Endothelial cell of umbilical vein (primary cell): ENCODE results near the gene MED12L.

Source experiments
- CTCF ChIP-seq, 2 donors: IDR thresholded peaks; 1 replicate in 1 of 2; 2 replicates in 1 of 2; pipeline ENCODE4 v1.5.1; 2011; ENCODE audit warnings: low read length in 2 of 2, mild to moderate bottlenecking in 2 of 2, moderate library complexity in 2 of 2, control low read depth in 1 of 2, inconsistent platforms in 1 of 2, low read depth in 1 of 2; ENCODE audit not compliant: insufficient read depth in 1 of 2; ENCODE audit errors: extremely low read depth in 1 of 2
- EZH2 ChIP-seq: IDR thresholded peaks from 2 replicates; pipeline ENCODE4 v1.6.1; 2012; ENCODE audit warnings: borderline replicate concordance, low read depth, mild to moderate bottlenecking, moderate library complexity, low read length, inconsistent platforms; ENCODE audit not compliant: severe bottlenecking
- FOS ChIP-seq: IDR thresholded peaks from 2 replicates; pipeline ENCODE4 v1.6.1; 2011; ENCODE audit warnings: mild to moderate bottlenecking, low read length, moderate library complexity, borderline replicate concordance; ENCODE audit not compliant: insufficient read depth
- JUN ChIP-seq: IDR thresholded peaks from 2 replicates; pipeline ENCODE4 v1.6.1; 2011; ENCODE audit warnings: borderline replicate concordance, low read depth; ENCODE audit not compliant: insufficient read length, insufficient read depth
- MAX ChIP-seq: IDR thresholded peaks from 2 replicates; pipeline ENCODE4 v1.6.1; 2011; ENCODE audit not compliant: insufficient read depth, insufficient read length
- MYC ChIP-seq: IDR thresholded peaks from one replicate; pipeline ENCODE4 v1.6.1; 2011; ENCODE audit warnings: mild to moderate bottlenecking, low read depth, low read length
- POLR2A ChIP-seq: IDR thresholded peaks from 2 replicates; pipeline ENCODE4 v1.6.1; 2012; ENCODE audit warnings: low read depth, mild to moderate bottlenecking, control low read depth, low read length
- POLR2AphosphoS5 ChIP-seq: IDR thresholded peaks from 2 replicates; pipeline ENCODE4 v1.6.1; 2012; ENCODE audit warnings: low read depth, mild to moderate bottlenecking, control low read depth, low read length, moderate library complexity; ENCODE audit not compliant: insufficient read depth

DNA sequence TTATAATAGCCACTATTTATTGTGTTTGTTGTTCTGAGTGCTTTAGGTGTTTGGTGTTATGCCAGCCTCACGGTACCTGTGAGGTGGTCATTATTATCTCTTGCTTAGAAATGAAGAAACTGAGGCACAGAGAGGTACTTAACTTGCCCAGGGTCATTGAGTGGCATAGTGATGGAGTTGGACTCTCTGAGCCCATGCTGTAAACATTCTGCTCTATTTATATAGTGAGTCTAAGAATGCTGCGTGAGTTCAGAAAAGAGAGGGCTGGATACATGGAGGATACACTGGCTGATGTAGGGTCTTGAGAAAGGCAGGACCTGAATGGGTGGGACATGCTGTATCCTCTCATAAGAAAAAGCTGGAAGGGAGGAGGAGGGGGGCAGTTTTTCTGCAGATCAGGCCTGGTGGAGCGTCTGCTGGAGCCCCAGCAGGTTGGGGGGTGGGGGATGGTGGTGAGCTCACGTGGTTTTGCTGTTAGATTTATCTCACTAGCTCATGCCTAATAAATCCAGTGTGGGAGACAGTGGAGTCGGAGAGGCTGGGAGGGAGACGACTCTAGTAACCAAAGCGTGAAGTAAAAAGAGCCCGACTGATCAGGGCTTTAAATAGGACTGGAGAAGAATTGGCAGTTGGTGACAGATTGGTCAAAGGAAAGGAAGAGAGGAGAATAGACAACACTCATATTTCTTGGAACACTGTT is 16.0 kb downstream of the MED12L start:
- TF ChIP-seq CTCF (IDR thresholded peaks at IDR 0.05; ENCODE audit: extremely low read depth in 1 of 2, insufficient read depth in 1 of 2, low read depth in 1 of 2, low read length in 2 of 2) (no peak), POLR2A (no peak), POLR2AphosphoS5 (no peak), JUN (no peak), MYC (no peak), EZH2 (no peak), FOS (no peak), MAX (no peak)
